Activated B cell treated with CpG ODN at 0.5 μM for 24 hours (primary cell): ENCODE measurements around the gene FARS2. TPM values are rescaled to one million over a fixed set of nuclear protein-coding genes. Genes with fewer than 3 reads are reported as not detected.

Experiments
- ATAC-seq: fragments of 200-7000 bp; cut with Tn5 transposase; one replicate; pipeline ENCODE4 v1.10.0; 2021; ENCODE audit warnings: low read depth, mild to moderate bottlenecking, moderate library complexity
- CTCF ChIA-PET: fragments of 350-600 bp; sonication (Branson Sonifier 250); formaldehyde crosslinking; loops from one replicate; lab custom pipeline; 2021; ENCODE audit warnings: antibody characterized with exemption; lab: Charles Lee
- POLR2A ChIA-PET: fragments of 350-600 bp; sonication (Branson Sonifier 250); formaldehyde crosslinking; loops from one replicate; lab custom pipeline; 2021; ENCODE audit warnings: antibody characterized with exemption; lab: Charles Lee
- DNase-seq: peaks from one replicate; pipeline ENCODE4 v3.0.0; 2022
- H3K27ac Mint-ChIP-seq: one replicate; pipeline ENCODE4 v1.8.0; 2020; ENCODE audit warnings: mixed read lengths
- H3K27me3 Mint-ChIP-seq: one replicate; pipeline ENCODE4 v1.8.0; 2021; ENCODE audit warnings: mixed read lengths
- H3K36me3 Mint-ChIP-seq: one replicate; pipeline ENCODE4 v1.8.0; 2021; ENCODE audit warnings: low read depth, mixed read lengths
- H3K4me1 Mint-ChIP-seq: one replicate; pipeline ENCODE4 v1.8.0; 2021; ENCODE audit warnings: mixed read lengths
- H3K4me3 Mint-ChIP-seq: one replicate; pipeline ENCODE4 v1.8.0; 2020; ENCODE audit warnings: mild to moderate bottlenecking, mixed read lengths
- H3K9me3 Mint-ChIP-seq: one replicate; pipeline ENCODE4 v1.8.0; 2020; ENCODE audit warnings: mixed read lengths
- intact Hi-C: fragments of 100-400 bp; cut with micrococcal nuclease; formaldehyde crosslinking; loops from one replicate; pipeline ENCODE4 v1.15.1; 2024
- total RNA-seq: library from RNA; stranded (reverse); gene quantifications from 2 replicates; pipeline ENCODE4 v1.2.3, GENCODE V29; 2022
- TF ChIP-seq, protein P1 (sequence below): fragments of 200-600 bp; IDR thresholded peaks from one replicate; pipeline ENCODE4 v1.8.0; 2022; ENCODE audit warnings: antibody characterized with exemption, mild to moderate bottlenecking

Gene FARS2
- total RNA-seq, 1 donor from 2014 or later, result 32.7 TPM

DNA sequence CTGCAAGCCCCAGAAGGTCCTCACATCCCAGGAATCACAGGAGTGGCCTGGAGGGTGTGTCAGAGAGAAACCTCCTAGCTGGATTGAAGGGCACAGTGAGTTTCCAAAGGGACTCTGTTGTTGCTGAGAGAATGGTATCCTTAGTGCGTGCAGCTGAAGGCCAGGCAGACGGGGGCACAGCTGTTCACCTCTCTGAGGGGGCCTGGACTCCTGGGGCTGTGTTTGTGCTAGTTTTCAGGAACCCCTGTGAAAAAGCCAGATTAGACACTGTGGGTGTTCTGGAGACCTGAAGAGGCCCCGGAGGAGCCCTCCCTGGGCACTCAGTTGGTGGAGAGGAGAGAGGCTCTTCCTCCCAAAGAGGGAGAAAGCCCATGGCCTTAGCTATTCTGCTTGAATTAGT, 223.4 kb downstream of the FARS2 start:
- no peak overlapping the region for H3K27ac Mint-ChIP-seq
- DNase-seq, result no peak
- TF ChIP-seq, protein P1, sequence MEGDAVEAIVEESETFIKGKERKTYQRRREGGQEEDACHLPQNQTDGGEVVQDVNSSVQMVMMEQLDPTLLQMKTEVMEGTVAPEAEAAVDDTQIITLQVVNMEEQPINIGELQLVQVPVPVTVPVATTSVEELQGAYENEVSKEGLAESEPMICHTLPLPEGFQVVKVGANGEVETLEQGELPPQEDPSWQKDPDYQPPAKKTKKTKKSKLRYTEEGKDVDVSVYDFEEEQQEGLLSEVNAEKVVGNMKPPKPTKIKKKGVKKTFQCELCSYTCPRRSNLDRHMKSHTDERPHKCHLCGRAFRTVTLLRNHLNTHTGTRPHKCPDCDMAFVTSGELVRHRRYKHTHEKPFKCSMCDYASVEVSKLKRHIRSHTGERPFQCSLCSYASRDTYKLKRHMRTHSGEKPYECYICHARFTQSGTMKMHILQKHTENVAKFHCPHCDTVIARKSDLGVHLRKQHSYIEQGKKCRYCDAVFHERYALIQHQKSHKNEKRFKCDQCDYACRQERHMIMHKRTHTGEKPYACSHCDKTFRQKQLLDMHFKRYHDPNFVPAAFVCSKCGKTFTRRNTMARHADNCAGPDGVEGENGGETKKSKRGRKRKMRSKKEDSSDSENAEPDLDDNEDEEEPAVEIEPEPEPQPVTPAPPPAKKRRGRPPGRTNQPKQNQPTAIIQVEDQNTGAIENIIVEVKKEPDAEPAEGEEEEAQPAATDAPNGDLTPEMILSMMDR, result no peak
- H3K27me3 Mint-ChIP-seq, result no peaks in the 10 kb centered on the region
- ChIA-PET POLR2A (no interaction called here), CTCF (no interaction called here)
- H3K9me3 Mint-ChIP-seq, result no peaks in the 10 kb centered on the region
- peaks cover 15% of the 10 kb centered on the region for H3K36me3 Mint-ChIP-seq
- intact Hi-C loops, result no loop called here
- peaks cover 4% of the 10 kb centered on the region for H3K4me1 Mint-ChIP-seq
- no peak overlapping the region for H3K4me3 Mint-ChIP-seq
- ATAC-seq, result no peak

DNA sequence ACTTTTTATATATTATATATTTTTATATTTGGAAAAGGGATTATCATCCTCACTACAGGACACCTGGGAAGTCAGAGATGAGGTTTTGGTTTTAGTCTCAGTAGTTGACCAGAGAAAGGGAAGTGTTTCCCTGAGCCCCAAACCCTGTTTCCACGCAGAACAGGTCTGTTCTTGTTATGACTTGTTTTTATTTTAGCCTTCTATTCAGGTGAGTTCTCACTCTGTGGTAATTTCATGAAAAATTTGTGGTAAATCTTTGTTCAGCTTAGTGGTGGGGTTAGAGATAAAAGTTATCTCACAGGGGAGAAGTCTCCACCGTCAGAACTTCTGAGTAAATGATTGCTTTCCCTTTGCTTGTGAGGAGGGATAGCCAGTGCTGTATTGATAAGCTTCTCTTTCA, 224.9 kb downstream of the FARS2 start:
- peak overlapping the region; percentile 43 for H3K27ac Mint-ChIP-seq
- H3K4me3 Mint-ChIP-seq, result no peak overlapping the region
- TF ChIP-seq, protein P1, result no peak
- ATAC-seq, result no peak
- no peak for DNase-seq
- H3K27me3 Mint-ChIP-seq, result no peaks in the 10 kb centered on the region
- peaks cover 4% of the 10 kb centered on the region for H3K4me1 Mint-ChIP-seq
- ChIA-PET POLR2A (no interaction called here), CTCF (interaction anchor here (1.0 kb wide), 1 partner anchor 15 kb away, joined by 3 read pairs; no protein-coding TSS in a partner anchor)
- intact Hi-C loops, result no loop called here
- peaks cover 20% of the 10 kb centered on the region for H3K36me3 Mint-ChIP-seq
- H3K9me3 Mint-ChIP-seq, result no peaks in the 10 kb centered on the region

DNA sequence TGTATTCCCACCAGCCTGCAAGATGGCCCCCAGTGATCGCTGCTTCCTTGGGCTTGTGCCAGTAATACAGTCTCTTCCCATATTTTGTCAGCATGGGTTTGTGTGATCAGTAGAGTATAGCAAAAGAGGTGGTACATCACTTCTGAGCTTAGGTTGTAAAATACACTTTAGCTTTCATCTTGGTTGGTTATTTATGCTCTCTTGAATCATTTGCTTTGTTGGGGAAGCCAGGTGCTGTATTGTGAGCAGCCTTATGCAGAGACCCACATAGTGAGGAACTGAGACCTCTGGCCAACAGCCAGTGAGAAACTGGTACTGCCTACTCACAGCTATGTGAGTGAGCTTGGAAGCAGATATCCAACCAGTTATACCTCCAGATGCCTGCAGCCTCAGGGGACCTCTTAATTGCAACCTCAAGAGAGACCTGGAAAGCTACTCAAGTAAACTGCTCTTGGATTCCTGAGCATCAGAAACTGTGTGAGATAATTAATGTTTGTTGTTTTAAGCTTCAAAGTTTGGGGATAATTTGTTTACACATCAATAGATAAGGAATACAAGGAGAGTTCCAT, 229.3 kb downstream of the FARS2 start:
- intact Hi-C loops, result no loop called here
- Mint-ChIP-seq H3K27ac (no peak overlapping the region), H3K4me3 (no peak overlapping the region), H3K27me3 (no peaks in the 10 kb centered on the region), H3K9me3 (no peaks in the 10 kb centered on the region), H3K36me3 (peaks cover 25% of the 10 kb centered on the region), H3K4me1 (peaks cover 4% of the 10 kb centered on the region)
- TF ChIP-seq, protein P1, result no peak
- ChIA-PET CTCF (interaction anchor here (0.7 kb wide), 1 partner anchor 20 kb away, joined by 3 read pairs; no protein-coding TSS in a partner anchor), POLR2A (no interaction called here)
- ATAC-seq (no peak), DNase-seq (no peak)

DNA sequence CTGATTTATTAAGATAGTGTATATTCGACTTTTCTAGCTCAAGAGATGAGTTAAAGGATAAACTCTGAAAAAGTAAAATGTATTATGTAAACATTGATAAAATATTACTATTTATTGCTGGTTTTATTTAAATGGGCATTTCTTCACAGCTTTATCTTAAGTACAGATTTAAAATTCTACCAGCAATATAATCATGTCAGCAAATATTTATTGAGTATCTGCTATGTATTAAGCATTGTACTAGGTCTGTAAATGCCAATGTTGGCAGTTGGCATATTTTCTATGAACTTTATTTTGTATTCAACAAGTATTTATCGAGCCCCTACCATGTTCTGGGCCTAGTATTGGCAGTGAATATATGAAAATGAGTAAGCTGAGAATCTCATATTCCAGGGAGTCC, 231.0 kb downstream of the FARS2 start:
- ChIA-PET POLR2A (interaction anchor here (0.7 kb wide), 1 partner anchor 376 kb away, joined by 3 read pairs; no protein-coding TSS in a partner anchor), CTCF (no interaction called here)

DNA sequence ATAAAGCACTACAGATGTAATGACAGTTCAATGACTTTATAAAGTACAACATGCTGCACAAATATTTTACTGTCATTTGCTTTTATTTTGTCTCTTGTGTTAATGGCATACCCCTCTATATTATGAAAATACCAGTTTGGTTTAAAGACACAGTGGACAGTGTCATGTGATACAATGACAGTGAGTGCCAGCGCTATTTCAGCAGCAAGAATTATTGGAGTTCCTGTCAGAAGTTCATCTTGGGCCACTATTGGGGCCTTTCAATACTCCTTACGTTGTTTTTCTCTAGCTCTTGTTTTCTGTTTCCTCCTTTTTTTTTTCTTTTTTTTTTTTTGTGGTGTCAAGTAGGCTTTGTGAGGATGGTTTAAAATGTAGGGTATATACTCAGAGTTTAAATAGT, 232.5 kb downstream of the FARS2 start:
- DNase-seq (no peak), ATAC-seq (no peak)
- TF ChIP-seq, protein P1, result no peak
- Mint-ChIP-seq H3K27ac (no peak overlapping the region), H3K36me3 (peaks cover 17% of the 10 kb centered on the region), H3K27me3 (no peaks in the 10 kb centered on the region), H3K4me1 (no peaks in the 10 kb centered on the region), H3K4me3 (no peak overlapping the region), H3K9me3 (no peaks in the 10 kb centered on the region)
- ChIA-PET POLR2A (no interaction called here), CTCF (no interaction called here)
- intact Hi-C loops, result no loop called here

More for the DNA sequence above, 231.0 kb downstream of the FARS2 start:
- Mint-ChIP-seq H3K4me3 (no peak overlapping the region), H3K27ac (no peak overlapping the region), H3K27me3 (no peaks in the 10 kb centered on the region), H3K36me3 (peaks cover 15% of the 10 kb centered on the region), H3K4me1 (no peaks in the 10 kb centered on the region), H3K9me3 (no peaks in the 10 kb centered on the region)
- ATAC-seq, result no peak
- no peak for DNase-seq
- intact Hi-C loops, result no loop called here
- TF ChIP-seq, protein P1, result no peak
